Measurements from ENCODE around the gene ZNF334. TPM values are rescaled to one million over a fixed set of nuclear protein-coding genes. Genes with fewer than 3 reads are reported as not detected.

Gene ZNF334
- total RNA-seq, 4 donors from 2014 or later: 0.54 to 6.5 (median 1.1) TPM

GRCh38 chr20:46507760-46508407 lies 5.5 kb downstream of the ZNF334 start:
- H3K27me3 ChIP-seq: no peaks in the 10 kb centered on the region
- H3K4me3 ChIP-seq: no peak overlapping the region
- H3K27ac ChIP-seq: no peak overlapping the region
- 85 to 86% methylated on average over 4 of the region's 4 CpGs for WGBS, 2 donors (ENCODE audit: low coverage in 1 of 2)
- TF ChIP-seq POLR2AphosphoS5 (IDR thresholded peaks at IDR 0.05) (no peak), EP300 (IDR thresholded peaks at IDR 0.05) (no peak), POLR2A (IDR thresholded peaks at IDR 0.05) (no peak)
- TF ChIP-seq, protein P1, sequence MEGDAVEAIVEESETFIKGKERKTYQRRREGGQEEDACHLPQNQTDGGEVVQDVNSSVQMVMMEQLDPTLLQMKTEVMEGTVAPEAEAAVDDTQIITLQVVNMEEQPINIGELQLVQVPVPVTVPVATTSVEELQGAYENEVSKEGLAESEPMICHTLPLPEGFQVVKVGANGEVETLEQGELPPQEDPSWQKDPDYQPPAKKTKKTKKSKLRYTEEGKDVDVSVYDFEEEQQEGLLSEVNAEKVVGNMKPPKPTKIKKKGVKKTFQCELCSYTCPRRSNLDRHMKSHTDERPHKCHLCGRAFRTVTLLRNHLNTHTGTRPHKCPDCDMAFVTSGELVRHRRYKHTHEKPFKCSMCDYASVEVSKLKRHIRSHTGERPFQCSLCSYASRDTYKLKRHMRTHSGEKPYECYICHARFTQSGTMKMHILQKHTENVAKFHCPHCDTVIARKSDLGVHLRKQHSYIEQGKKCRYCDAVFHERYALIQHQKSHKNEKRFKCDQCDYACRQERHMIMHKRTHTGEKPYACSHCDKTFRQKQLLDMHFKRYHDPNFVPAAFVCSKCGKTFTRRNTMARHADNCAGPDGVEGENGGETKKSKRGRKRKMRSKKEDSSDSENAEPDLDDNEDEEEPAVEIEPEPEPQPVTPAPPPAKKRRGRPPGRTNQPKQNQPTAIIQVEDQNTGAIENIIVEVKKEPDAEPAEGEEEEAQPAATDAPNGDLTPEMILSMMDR (IDR thresholded peaks at IDR 0.05): no peak
- ATAC-seq: no peak
- H3K9me3 ChIP-seq: peaks cover 0 to 6% (median 0%) of the 10 kb centered on the region in 3 donors
- H3K36me3 ChIP-seq: no peaks in the 10 kb centered on the region
- H3K4me1 ChIP-seq: peaks cover 0 to 4% (median 3%) of the 10 kb centered on the region in 3 donors

GRCh38 chr20:46505506-46505905 lies 7.9 kb downstream of the ZNF334 start:
- no peak for ATAC-seq
- H3K4me3 ChIP-seq: no peak overlapping the region
- 80 to 94% methylated on average over 1 to 3 of the region's 3 CpGs for WGBS, 2 donors (ENCODE audit: low coverage in 1 of 2)

GRCh38 chr20:46501961-46502360 lies 11.4 kb downstream of the ZNF334 start:
- Histone ChIP-seq H3K9me3 (peaks cover 0 to 44% (median 6%) of the 10 kb centered on the region in 3 donors), H3K4me1 (no peaks in the 10 kb centered on the region), H3K36me3 (peaks cover 0 to 2% of the 10 kb centered on the region in 2 donors), H3K27me3 (no peaks in the 10 kb centered on the region), H3K27ac (no peak overlapping the region), H3K4me3 (no peak overlapping the region)
- 96 to 97% methylated on average over 4 to 6 of the region's 6 CpGs for WGBS, 2 donors (ENCODE audit: low coverage in 1 of 2)
- no peak for ATAC-seq
- TF ChIP-seq POLR2A (IDR thresholded peaks at IDR 0.05) (no peak), EP300 (IDR thresholded peaks at IDR 0.05) (no peak), POLR2AphosphoS5 (IDR thresholded peaks at IDR 0.05) (no peak)
- TF ChIP-seq, protein P1 (IDR thresholded peaks at IDR 0.05): no peak

More at GRCh38 chr20:46505506-46505905, 7.9 kb downstream of the ZNF334 start:
- Histone ChIP-seq H3K9me3 (peaks cover 0 to 30% (median 4%) of the 10 kb centered on the region in 3 donors), H3K27me3 (no peaks in the 10 kb centered on the region), H3K36me3 (peaks cover 0 to 2% of the 10 kb centered on the region in 2 donors), H3K27ac (no peak overlapping the region), H3K4me1 (no peaks in the 10 kb centered on the region)
- TF ChIP-seq, protein P1 (IDR thresholded peaks at IDR 0.05): no peak
- TF ChIP-seq POLR2A (IDR thresholded peaks at IDR 0.05) (no peak), POLR2AphosphoS5 (IDR thresholded peaks at IDR 0.05) (no peak), EP300 (IDR thresholded peaks at IDR 0.05) (no peak)

GRCh38 chr20:46501337-46501942 lies 11.9 kb downstream of the ZNF334 start:
- WGBS, 2 donors (ENCODE audit: low coverage in 1 of 2): 95 to 100% methylated on average over 4 to 5 of the region's 5 CpGs
- TF ChIP-seq POLR2A (IDR thresholded peaks at IDR 0.05) (no peak), POLR2AphosphoS5 (IDR thresholded peaks at IDR 0.05) (no peak), EP300 (IDR thresholded peaks at IDR 0.05) (no peak)
- TF ChIP-seq, protein P1 (IDR thresholded peaks at IDR 0.05): no peak
- H3K36me3 ChIP-seq: peaks cover 0 to 2% of the 10 kb centered on the region in 2 donors

More at GRCh38 chr20:46501337-46501942, 11.9 kb downstream of the ZNF334 start:
- Histone ChIP-seq H3K9me3 (peaks cover 0 to 44% (median 6%) of the 10 kb centered on the region in 3 donors), H3K4me1 (no peaks in the 10 kb centered on the region), H3K27me3 (no peaks in the 10 kb centered on the region), H3K27ac (no peak overlapping the region), H3K4me3 (no peak overlapping the region)
- no peak for ATAC-seq

Measured in gastroesophageal sphincter (tissue), 4 donors.